GM18511 (cell line): ENCODE data around the gene SPTBN1.
A peak's percentile ranks its signal among the peaks of the same experiment; 100 is the strongest.

Experiments used
- ATAC-seq: cut with Tn5 transposase; IDR thresholded peaks from one replicate; pipeline ENCODE4 v1.9.1; 2021; ENCODE audit warnings: mild to moderate bottlenecking, moderate library complexity; ENCODE audit not compliant: unreplicated experiment

Gene SPTBN1

GRCh38 chr2:54432251-54433015 is 23.7 kb upstream of the SPTBN1 start:
- no peak for ATAC-seq

GRCh38 chr2:54434229-54434628 is 21.9 kb upstream of the SPTBN1 start:
- no peak for ATAC-seq

- no peak for ATAC-seq
Observed at GRCh38 chr2:54434711-54435110, 21.4 kb upstream of the SPTBN1 start.

GRCh38 chr2:54435325-54436226 is 20.6 kb upstream of the SPTBN1 start:
- ATAC-seq, result no peak

- no peak for ATAC-seq
Observed at GRCh38 chr2:54437588-54437987, 18.5 kb upstream of the SPTBN1 start.

GRCh38 chr2:54438271-54438670 is 17.9 kb upstream of the SPTBN1 start:
- ATAC-seq, result no peak

- ATAC-seq, result no peak
Observed at GRCh38 chr2:54439582-54439981, 16.5 kb upstream of the SPTBN1 start.

GRCh38 chr2:54440050-54440449 is 16.1 kb upstream of the SPTBN1 start:
- ATAC-seq, result no peak

GRCh38 chr2:54444503-54444902 is 11.6 kb upstream of the SPTBN1 start:
- no peak for ATAC-seq

GRCh38 chr2:54446122-54446521 is 10.0 kb upstream of the SPTBN1 start:
- ATAC-seq, result no peak

- no peak for ATAC-seq
Observed at GRCh38 chr2:54446625-54447024, 9.5 kb upstream of the SPTBN1 start.

- ATAC-seq, result no peak
Observed at GRCh38 chr2:54454548-54455130, 1.5 kb upstream of the SPTBN1 start.

- ATAC-seq, result no peak
Observed at GRCh38 chr2:54455131-54455562, 980 bp upstream of the SPTBN1 start.

- no peak for ATAC-seq
Observed at GRCh38 chr2:54456362-54456611, 160 bp downstream of the SPTBN1 start.

- peak; percentile 43 for ATAC-seq
Observed at GRCh38 chr2:54456612-54457322, 640 bp downstream of the SPTBN1 start.

- ATAC-seq, result peak; percentile 31
Observed at GRCh38 chr2:54457323-54458023, 1.3 kb downstream of the SPTBN1 start.

GRCh38 chr2:54459037-54459441 is 2.9 kb downstream of the SPTBN1 start:
- ATAC-seq, result no peak

GRCh38 chr2:54461261-54461660 is 5.1 kb downstream of the SPTBN1 start:
- no peak for ATAC-seq

GRCh38 chr2:54464341-54464740 is 8.2 kb downstream of the SPTBN1 start:
- no peak for ATAC-seq

- no peak for ATAC-seq
Observed at GRCh38 chr2:54465143-54465542, 9.0 kb downstream of the SPTBN1 start.

GRCh38 chr2:54466870-54467269 is 10.7 kb downstream of the SPTBN1 start:
- ATAC-seq, result no peak
